Neural progenitor cell (in vitro differentiated cells): ENCODE results near the gene BEND3. TPM values are rescaled to one million over a fixed set of nuclear protein-coding genes. Genes with fewer than 3 reads are reported as not detected.

ENCODE experiments used
- DNase-seq: peaks from one replicate; pipeline ENCODE4 v3.0.0-alpha.2; 2016; ENCODE audit warnings: low spot score
- H2AFZ ChIP-seq: fragments of 200-600 bp; sonication (generic); replicated peaks from 2 replicates; pipeline ENCODE4 v1.6.1; 2016; ENCODE audit warnings: antibody characterized with exemption
- H3F3A ChIP-seq: fragments of 200-600 bp; sonication (generic); 2 replicates; pipeline ENCODE4 v1.6.1; 2016; ENCODE audit warnings: antibody characterized with exemption, low read depth
- H3K27ac ChIP-seq: fragments of 200-600 bp; sonication (generic); 2 replicates; pipeline ENCODE4 v1.5.1; 2016; ENCODE audit warnings: mild to moderate bottlenecking
- H3K27me3 ChIP-seq: fragments of 200-600 bp; sonication (generic); 2 replicates; pipeline ENCODE4 v1.6.1; 2016; ENCODE audit warnings: mild to moderate bottlenecking, moderate library complexity
- H3K36me3 ChIP-seq: fragments of 200-600 bp; sonication (generic); 2 replicates; pipeline ENCODE4 v1.5.1; 2016
- H3K4me1 ChIP-seq: fragments of 200-600 bp; sonication (generic); 2 replicates; pipeline ENCODE4 v1.6.1; 2016; ENCODE audit warnings: mixed run types
- H3K4me2 ChIP-seq: fragments of 200-600 bp; sonication (generic); 2 replicates; pipeline ENCODE4 v1.6.1; 2016
- H3K4me3 ChIP-seq: fragments of 200-600 bp; sonication (generic); 2 replicates; pipeline ENCODE4 v1.5.1; 2016
- H3K79me2 ChIP-seq: fragments of 200-600 bp; sonication (generic); 2 replicates; pipeline ENCODE4 v1.6.1; 2016; ENCODE audit warnings: low read depth
- H3K9ac ChIP-seq: fragments of 200-600 bp; sonication (generic); 2 replicates; pipeline ENCODE4 v1.6.1; 2016
- H3K9me3 ChIP-seq: fragments of 200-600 bp; sonication (generic); 2 replicates; pipeline ENCODE4 v1.5.1; 2016; ENCODE audit warnings: low read depth
- H4K20me1 ChIP-seq: fragments of 200-600 bp; sonication (generic); 2 replicates; pipeline ENCODE4 v1.6.1; 2016; ENCODE audit warnings: low read depth
- H3K27ac Mint-ChIP-seq: 3 replicates; pipeline ENCODE4 v1.8.0; 2021; ENCODE audit warnings: mixed read lengths
- H3K27me3 Mint-ChIP-seq: 2 replicates; pipeline ENCODE4 v1.8.0; 2022; ENCODE audit warnings: low read depth, mild to moderate bottlenecking, inconsistent platforms, moderate library complexity, mixed read lengths; ENCODE audit not compliant: insufficient read depth
- H3K36me3 Mint-ChIP-seq: 3 replicates; pipeline ENCODE4 v1.8.0; 2021; ENCODE audit warnings: mixed read lengths
- H3K4me1 Mint-ChIP-seq: 3 replicates; pipeline ENCODE4 v1.8.0; 2021; ENCODE audit warnings: mixed read lengths
- H3K4me3 Mint-ChIP-seq: 3 replicates; pipeline ENCODE4 v1.8.0; 2021; ENCODE audit warnings: mild to moderate bottlenecking, moderate library complexity, mixed read lengths
- H3K9me3 Mint-ChIP-seq: 3 replicates; pipeline ENCODE4 v1.8.0; 2020; ENCODE audit warnings: mixed read lengths
- EZH2 ChIP-seq: fragments of 200-600 bp; sonication (generic); IDR thresholded peaks from 2 replicates; pipeline ENCODE4 v1.6.1; 2017; ENCODE audit warnings: antibody characterized with exemption, mild to moderate bottlenecking, moderate library complexity
- EZH2phosphoT487 ChIP-seq: fragments of 200-600 bp; sonication (generic); IDR thresholded peaks from 2 replicates; pipeline ENCODE4 v1.6.1; 2017; ENCODE audit warnings: antibody characterized with exemption
- total RNA-seq: library from RNA; depleted of rRNA; stranded (reverse); fragments of >200 nt; gene quantifications from 2 replicates; pipeline ENCODE4 v1.2.3, GENCODE V29; 2015; ENCODE audit warnings: low replicate concordance
- TF ChIP-seq, protein P1 (sequence below): fragments of 200-600 bp; sonication (generic); IDR thresholded peaks from 2 replicates; pipeline ENCODE4 v1.5.1; 2017; ENCODE audit warnings: antibody characterized with exemption, mild to moderate bottlenecking

Gene BEND3
- total RNA-seq, 1 donor from 2014 or later = 9.2 TPM

DNA sequence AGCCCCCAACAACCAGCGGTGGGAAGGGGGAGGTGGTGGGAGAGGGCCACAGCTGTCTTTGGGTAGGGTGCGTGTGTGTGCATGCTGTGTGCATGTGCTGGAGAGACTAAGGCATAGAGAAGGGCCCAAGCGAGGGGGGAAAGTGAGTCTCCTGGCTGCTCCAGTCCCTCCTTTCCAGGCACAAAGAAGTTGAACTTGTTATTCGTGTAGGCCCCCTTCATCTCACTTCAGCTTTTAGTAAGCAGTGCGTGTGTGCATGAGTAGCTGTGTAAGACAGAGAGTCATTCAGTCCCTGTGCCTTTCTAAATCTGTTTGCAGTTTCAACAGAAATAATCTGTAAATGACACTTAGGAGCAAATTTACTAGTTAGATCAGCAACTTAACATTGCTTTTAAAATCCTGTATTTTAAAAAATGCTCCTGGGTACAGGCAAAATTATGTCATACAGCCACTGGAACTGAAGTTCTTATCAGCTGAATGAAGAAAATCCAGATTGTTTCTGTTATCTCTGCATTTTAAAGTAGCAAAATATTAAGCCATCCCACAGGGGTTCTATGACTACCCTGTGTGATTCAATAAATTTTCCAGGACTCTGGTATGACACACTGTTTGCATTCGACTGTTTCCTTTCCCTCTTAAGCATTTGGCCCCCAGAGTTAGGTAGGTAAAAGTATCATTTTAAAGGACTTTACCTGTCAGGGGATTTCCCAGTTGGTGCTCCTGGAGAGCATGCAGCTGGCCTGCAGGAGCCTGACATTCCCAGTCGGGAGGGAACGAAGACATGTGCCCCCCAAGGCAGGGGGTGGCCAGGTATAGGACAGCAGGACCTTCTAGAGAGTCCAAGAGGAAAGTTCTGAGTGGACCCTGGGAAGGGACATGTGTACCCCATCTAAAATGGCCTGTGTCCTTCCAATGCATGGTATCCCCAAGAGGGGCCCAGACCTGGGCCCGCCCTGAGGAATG lies 48.3 kb downstream of the BEND3 start:
- Mint-ChIP-seq H3K27ac (no peak overlapping the region), H3K4me3 (no peak overlapping the region), H3K4me1 (peaks cover 11% of the 10 kb centered on the region), H3K9me3 (no peaks in the 10 kb centered on the region), H3K36me3 (peaks cover 5% of the 10 kb centered on the region), H3K27me3 (no peaks in the 10 kb centered on the region)
- Histone ChIP-seq H3K27ac (no peak overlapping the region), H3K79me2 (no peaks in the 10 kb centered on the region), H3K27me3 (no peaks in the 10 kb centered on the region), H3K4me3 (no peak overlapping the region), H3K9me3 (no peaks in the 10 kb centered on the region), H3K4me2 (no peak overlapping the region), H3K9ac (no peak overlapping the region), H2AFZ (no peak overlapping the region), H3K36me3 (no peaks in the 10 kb centered on the region), H4K20me1 (no peaks in the 10 kb centered on the region), H3F3A (peaks cover under 1% of the 10 kb centered on the region), H3K4me1 (no peaks in the 10 kb centered on the region)
- no peak for DNase-seq
- TF ChIP-seq EZH2 = no peak
- TF ChIP-seq, protein P1, sequence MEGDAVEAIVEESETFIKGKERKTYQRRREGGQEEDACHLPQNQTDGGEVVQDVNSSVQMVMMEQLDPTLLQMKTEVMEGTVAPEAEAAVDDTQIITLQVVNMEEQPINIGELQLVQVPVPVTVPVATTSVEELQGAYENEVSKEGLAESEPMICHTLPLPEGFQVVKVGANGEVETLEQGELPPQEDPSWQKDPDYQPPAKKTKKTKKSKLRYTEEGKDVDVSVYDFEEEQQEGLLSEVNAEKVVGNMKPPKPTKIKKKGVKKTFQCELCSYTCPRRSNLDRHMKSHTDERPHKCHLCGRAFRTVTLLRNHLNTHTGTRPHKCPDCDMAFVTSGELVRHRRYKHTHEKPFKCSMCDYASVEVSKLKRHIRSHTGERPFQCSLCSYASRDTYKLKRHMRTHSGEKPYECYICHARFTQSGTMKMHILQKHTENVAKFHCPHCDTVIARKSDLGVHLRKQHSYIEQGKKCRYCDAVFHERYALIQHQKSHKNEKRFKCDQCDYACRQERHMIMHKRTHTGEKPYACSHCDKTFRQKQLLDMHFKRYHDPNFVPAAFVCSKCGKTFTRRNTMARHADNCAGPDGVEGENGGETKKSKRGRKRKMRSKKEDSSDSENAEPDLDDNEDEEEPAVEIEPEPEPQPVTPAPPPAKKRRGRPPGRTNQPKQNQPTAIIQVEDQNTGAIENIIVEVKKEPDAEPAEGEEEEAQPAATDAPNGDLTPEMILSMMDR = no peak
- TF ChIP-seq EZH2phosphoT487 = no peak

DNA sequence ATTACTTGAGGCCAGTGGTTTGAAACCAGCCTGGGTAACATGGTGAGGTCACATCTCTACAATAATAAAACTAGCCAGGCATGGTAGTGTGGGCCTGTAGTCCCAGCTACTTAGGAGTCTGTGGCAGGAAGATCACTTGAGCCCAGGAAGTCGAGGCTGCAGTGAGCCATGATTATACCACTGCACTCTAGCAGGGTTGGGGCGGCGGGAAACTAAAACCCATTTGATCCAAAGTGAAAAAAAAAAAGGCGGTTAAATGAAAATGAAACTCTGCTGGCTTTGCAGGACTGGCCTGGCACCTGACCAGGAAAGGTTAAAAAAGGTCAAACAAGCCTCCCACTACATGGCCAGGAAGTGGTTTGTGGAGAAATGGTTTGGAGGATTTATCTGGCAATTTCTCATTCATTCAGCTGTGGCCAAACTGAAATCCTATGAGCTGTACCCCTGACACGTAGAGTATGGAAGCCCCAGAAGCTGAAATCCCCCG lies 50.7 kb downstream of the BEND3 start:
- H3F3A ChIP-seq = peaks cover 15% of the 10 kb centered on the region
- H3K27me3 ChIP-seq = no peaks in the 10 kb centered on the region
- Mint-ChIP-seq H3K9me3 (no peaks in the 10 kb centered on the region), H3K4me1 (peaks cover 20% of the 10 kb centered on the region), H3K4me3 (no peak overlapping the region), H3K27ac (no peak overlapping the region), H3K27me3 (no peaks in the 10 kb centered on the region), H3K36me3 (peaks cover 3% of the 10 kb centered on the region)
- TF ChIP-seq, protein P1 = no peak
- no peak for TF ChIP-seq EZH2phosphoT487
- no peak overlapping the region for H3K9ac ChIP-seq
- no peak overlapping the region for H2AFZ ChIP-seq
- H3K9me3 ChIP-seq = no peaks in the 10 kb centered on the region
- H3K4me2 ChIP-seq = no peak overlapping the region
- DNase-seq = no peak
- no peaks in the 10 kb centered on the region for H3K4me1 ChIP-seq
- no peaks in the 10 kb centered on the region for H4K20me1 ChIP-seq
- H3K27ac ChIP-seq = no peak overlapping the region
- H3K79me2 ChIP-seq = no peaks in the 10 kb centered on the region
- H3K4me3 ChIP-seq = no peak overlapping the region
- H3K36me3 ChIP-seq = no peaks in the 10 kb centered on the region

DNA sequence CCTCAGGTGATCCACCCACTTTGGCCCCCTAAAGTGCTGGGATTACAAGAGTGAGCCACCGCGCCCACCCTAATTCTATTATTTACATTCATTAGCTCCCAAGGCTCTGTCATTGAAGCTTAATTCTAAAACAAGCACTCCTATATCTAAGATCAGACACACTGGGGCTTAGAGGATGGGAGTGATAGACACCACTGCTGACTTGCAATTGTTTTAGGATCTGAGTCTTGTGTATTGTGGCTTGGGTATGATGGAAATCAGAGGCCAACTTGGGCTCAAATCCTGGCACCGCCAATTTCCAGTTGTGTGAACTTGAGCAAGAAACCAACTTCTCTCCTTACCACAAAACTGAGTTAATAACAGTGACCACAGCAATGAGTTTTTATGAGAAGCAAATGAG lies 52.6 kb downstream of the BEND3 start:
- H3K4me2 ChIP-seq = no peak overlapping the region
- H2AFZ ChIP-seq = no peak overlapping the region
- peaks cover 15% of the 10 kb centered on the region for H3F3A ChIP-seq
- no peaks in the 10 kb centered on the region for H3K36me3 ChIP-seq
- no peaks in the 10 kb centered on the region for H3K9me3 ChIP-seq
- Mint-ChIP-seq H3K27ac (no peak overlapping the region), H3K36me3 (no peaks in the 10 kb centered on the region), H3K4me1 (peaks cover 20% of the 10 kb centered on the region), H3K27me3 (no peaks in the 10 kb centered on the region), H3K4me3 (no peak overlapping the region), H3K9me3 (no peaks in the 10 kb centered on the region)
- H3K27me3 ChIP-seq = no peaks in the 10 kb centered on the region
- no peak overlapping the region for H3K27ac ChIP-seq
- no peak overlapping the region for H3K9ac ChIP-seq
- no peaks in the 10 kb centered on the region for H4K20me1 ChIP-seq
- TF ChIP-seq, protein P1 = no peak
- TF ChIP-seq EZH2phosphoT487 = no peak
- TF ChIP-seq EZH2 = no peak
- H3K4me1 ChIP-seq = no peaks in the 10 kb centered on the region
- H3K4me3 ChIP-seq = no peak overlapping the region
- no peaks in the 10 kb centered on the region for H3K79me2 ChIP-seq
- no peak for DNase-seq
